Uterus (tissue), 2 donors: Measurements from ENCODE around the gene VAMP5.

ENCODE experiments used
- CTCF ChIP-seq, 4 experiments: fragments of 200-600 bp in 2 of 4; fragments of 450-650 bp in 2 of 4; sonication (generic) in 2 of 4; IDR thresholded peaks; one replicate each; pipeline ENCODE4 v1.5.1; 2016 to 2019; ENCODE audit warnings: antibody characterized with exemption in 4 of 4, mild to moderate bottlenecking in 2 of 4, moderate library complexity in 1 of 4
- POLR2A ChIP-seq, 2 donors: fragments of 450-650 bp; IDR thresholded peaks; one replicate each; pipeline ENCODE4 v1.6.1; 2016; ENCODE audit warnings: antibody characterized with exemption in 2 of 2, mild to moderate bottlenecking in 1 of 2, moderate library complexity in 1 of 2

DNA sequence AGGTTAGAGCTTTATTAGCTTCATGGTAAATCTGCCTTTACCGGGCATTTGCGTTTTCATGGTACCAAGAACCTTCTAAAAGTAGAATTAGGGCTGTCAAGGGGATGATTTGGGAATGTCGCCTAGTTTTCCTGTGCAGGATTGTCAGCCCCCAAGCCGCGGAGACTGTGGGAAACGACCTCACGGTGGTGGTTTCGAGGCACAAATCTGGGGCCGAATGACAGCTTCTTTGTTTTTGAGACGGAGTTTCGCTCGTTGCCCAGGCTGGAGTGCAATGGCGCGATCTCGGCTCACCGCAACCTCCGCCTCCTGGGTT lies 31.1 kb downstream of the VAMP5 start:
- TF ChIP-seq CTCF (IDR thresholded peaks at IDR 0.05) (no peak), POLR2A (IDR thresholded peaks at IDR 0.05) (no peak)
